ENCODE measurements around the gene CTBP2. TPM values are rescaled to one million over a fixed set of nuclear protein-coding genes. Genes with fewer than 3 reads are reported as not detected.
A peak's percentile ranks its signal among the peaks of the same experiment; 100 is the strongest.

CTBP2 gene
- total RNA-seq, 1 experiment from 2014 or later, result 191 TPM

DNA sequence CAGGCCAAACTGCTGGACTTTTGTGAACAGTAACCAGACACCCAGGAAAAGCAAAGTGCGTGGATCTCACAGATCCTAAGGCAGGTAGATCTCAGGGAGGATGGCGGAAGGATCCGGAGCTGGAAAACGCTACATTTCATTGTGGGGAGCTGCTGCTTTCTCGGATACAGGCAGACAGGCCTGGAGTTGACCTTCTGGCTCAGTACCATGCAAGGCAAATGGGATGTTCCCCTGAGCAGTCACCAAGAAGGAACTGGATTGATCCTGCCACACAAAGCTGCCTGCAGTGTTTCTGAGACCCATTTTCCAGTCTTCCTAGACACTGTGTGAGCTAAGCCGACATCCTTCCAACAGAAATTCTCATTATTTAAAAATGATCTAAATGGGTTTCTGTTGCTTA, 152.9 kb downstream of the CTBP2 start:
- Mint-ChIP-seq H3K9me3 (no peaks in the 10 kb centered on the region), H3K4me1 (peaks cover 43% of the 10 kb centered on the region), H3K36me3 (peaks cover 16% of the 10 kb centered on the region), H3K27me3 (ENCODE audit: low read depth) (no peaks in the 10 kb centered on the region), H3K4me3 (no peak overlapping the region), H3K27ac (peak overlapping the region; percentile 84)
- DNase-seq (ENCODE audit: low spot score) (no peak), ATAC-seq (no peak)
- TF ChIP-seq TP53 (CRISPR knock-in tag; IDR thresholded peaks at IDR 0.05) (no peak), ZNF423 (CRISPR knock-in tag; IDR thresholded peaks at IDR 0.05) (no peak), SMAD4 (CRISPR knock-in tag; IDR thresholded peaks at IDR 0.05) (no peak), ZNF416 (CRISPR knock-in tag; IDR thresholded peaks at IDR 0.05) (no peak), CBFB (CRISPR knock-in tag; IDR thresholded peaks at IDR 0.05; ENCODE audit: low read depth) (no peak), NFATC4 (CRISPR knock-in tag; IDR thresholded peaks at IDR 0.05) (no peak), ZMAT4 (CRISPR knock-in tag; IDR thresholded peaks at IDR 0.05) (no peak), ELF4 (CRISPR knock-in tag; IDR thresholded peaks at IDR 0.05; ENCODE audit: low read depth) (no peak), E2F1 (CRISPR knock-in tag; IDR thresholded peaks at IDR 0.05) (no peak), ATF1 (CRISPR knock-in tag; IDR thresholded peaks at IDR 0.05) (no peak), CREM (CRISPR knock-in tag; IDR thresholded peaks at IDR 0.05) (no peak), MYBL2 (CRISPR knock-in tag; IDR thresholded peaks at IDR 0.05) (no peak), ZNF671 (CRISPR knock-in tag; IDR thresholded peaks at IDR 0.05) (no peak), FOXK1 (CRISPR knock-in tag; IDR thresholded peaks at IDR 0.05) (no peak), SP1 (CRISPR knock-in tag; conservative IDR thresholded peaks at IDR 0.05) (no peak)
- TF ChIP-seq, protein P1, sequence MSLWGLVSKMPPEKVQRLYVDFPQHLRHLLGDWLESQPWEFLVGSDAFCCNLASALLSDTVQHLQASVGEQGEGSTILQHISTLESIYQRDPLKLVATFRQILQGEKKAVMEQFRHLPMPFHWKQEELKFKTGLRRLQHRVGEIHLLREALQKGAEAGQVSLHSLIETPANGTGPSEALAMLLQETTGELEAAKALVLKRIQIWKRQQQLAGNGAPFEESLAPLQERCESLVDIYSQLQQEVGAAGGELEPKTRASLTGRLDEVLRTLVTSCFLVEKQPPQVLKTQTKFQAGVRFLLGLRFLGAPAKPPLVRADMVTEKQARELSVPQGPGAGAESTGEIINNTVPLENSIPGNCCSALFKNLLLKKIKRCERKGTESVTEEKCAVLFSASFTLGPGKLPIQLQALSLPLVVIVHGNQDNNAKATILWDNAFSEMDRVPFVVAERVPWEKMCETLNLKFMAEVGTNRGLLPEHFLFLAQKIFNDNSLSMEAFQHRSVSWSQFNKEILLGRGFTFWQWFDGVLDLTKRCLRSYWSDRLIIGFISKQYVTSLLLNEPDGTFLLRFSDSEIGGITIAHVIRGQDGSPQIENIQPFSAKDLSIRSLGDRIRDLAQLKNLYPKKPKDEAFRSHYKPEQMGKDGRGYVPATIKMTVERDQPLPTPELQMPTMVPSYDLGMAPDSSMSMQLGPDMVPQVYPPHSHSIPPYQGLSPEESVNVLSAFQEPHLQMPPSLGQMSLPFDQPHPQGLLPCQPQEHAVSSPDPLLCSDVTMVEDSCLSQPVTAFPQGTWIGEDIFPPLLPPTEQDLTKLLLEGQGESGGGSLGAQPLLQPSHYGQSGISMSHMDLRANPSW (CRISPR knock-in tag; conservative IDR thresholded peaks at IDR 0.05; ENCODE audit: low read depth), result no peak
- TF ChIP-seq, protein P2, sequence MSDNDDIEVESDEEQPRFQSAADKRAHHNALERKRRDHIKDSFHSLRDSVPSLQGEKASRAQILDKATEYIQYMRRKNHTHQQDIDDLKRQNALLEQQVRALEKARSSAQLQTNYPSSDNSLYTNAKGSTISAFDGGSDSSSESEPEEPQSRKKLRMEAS (CRISPR knock-in tag; IDR thresholded peaks at IDR 0.05), result no peak
- TF ChIP-seq, protein P3, sequence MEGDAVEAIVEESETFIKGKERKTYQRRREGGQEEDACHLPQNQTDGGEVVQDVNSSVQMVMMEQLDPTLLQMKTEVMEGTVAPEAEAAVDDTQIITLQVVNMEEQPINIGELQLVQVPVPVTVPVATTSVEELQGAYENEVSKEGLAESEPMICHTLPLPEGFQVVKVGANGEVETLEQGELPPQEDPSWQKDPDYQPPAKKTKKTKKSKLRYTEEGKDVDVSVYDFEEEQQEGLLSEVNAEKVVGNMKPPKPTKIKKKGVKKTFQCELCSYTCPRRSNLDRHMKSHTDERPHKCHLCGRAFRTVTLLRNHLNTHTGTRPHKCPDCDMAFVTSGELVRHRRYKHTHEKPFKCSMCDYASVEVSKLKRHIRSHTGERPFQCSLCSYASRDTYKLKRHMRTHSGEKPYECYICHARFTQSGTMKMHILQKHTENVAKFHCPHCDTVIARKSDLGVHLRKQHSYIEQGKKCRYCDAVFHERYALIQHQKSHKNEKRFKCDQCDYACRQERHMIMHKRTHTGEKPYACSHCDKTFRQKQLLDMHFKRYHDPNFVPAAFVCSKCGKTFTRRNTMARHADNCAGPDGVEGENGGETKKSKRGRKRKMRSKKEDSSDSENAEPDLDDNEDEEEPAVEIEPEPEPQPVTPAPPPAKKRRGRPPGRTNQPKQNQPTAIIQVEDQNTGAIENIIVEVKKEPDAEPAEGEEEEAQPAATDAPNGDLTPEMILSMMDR (IDR thresholded peaks at IDR 0.05), result no peak
- TF ChIP-seq, protein P4, sequence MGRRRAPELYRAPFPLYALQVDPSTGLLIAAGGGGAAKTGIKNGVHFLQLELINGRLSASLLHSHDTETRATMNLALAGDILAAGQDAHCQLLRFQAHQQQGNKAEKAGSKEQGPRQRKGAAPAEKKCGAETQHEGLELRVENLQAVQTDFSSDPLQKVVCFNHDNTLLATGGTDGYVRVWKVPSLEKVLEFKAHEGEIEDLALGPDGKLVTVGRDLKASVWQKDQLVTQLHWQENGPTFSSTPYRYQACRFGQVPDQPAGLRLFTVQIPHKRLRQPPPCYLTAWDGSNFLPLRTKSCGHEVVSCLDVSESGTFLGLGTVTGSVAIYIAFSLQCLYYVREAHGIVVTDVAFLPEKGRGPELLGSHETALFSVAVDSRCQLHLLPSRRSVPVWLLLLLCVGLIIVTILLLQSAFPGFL (CRISPR knock-in tag; IDR thresholded peaks at IDR 0.05; ENCODE audit: borderline replicate concordance), result no peak
- TF ChIP-seq, protein P5, sequence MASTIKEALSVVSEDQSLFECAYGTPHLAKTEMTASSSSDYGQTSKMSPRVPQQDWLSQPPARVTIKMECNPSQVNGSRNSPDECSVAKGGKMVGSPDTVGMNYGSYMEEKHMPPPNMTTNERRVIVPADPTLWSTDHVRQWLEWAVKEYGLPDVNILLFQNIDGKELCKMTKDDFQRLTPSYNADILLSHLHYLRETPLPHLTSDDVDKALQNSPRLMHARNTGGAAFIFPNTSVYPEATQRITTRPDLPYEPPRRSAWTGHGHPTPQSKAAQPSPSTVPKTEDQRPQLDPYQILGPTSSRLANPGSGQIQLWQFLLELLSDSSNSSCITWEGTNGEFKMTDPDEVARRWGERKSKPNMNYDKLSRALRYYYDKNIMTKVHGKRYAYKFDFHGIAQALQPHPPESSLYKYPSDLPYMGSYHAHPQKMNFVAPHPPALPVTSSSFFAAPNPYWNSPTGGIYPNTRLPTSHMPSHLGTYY (CRISPR knock-in tag; IDR thresholded peaks at IDR 0.05), result no peak
- CTCF ChIA-PET, result interaction anchor here (0.8 to 3.9 kb wide), 3 partner anchors 14 to 54 kb away, joined by 3 to 15 read pairs (median 10); no protein-coding TSS in a partner anchor
- POLR2A ChIA-PET, result interaction anchor here (0.6 kb wide), 1 partner anchor 153 kb away, joined by 10 read pairs; no protein-coding TSS in a partner anchor

Measured in WTC11 (cell line).